Lower leg skin (tissue), 4 donors: ENCODE results near the gene TAAR8. TPM values are rescaled to one million over a fixed set of nuclear protein-coding genes. Genes with fewer than 3 reads are reported as not detected.
"Not testable (repeated sequence)": the region's sequence is repeated elsewhere in the genome, so short reads cannot be mapped to it uniquely, and the experiment has no call there.

Experiments
- DNase-seq, 2 donors: peaks; one replicate each; pipeline ENCODE4 v3.0.0-alpha.2; 2019; ENCODE audit warnings: low spot score in 2 of 2
- H3K4me3 ChIP-seq: fragments of 200-600 bp; sonication (generic); 2 replicates; pipeline ENCODE4 v1.5.1; 2017; ENCODE audit warnings: mild to moderate bottlenecking, low read depth; ENCODE audit not compliant: poor library complexity, severe bottlenecking
- POLR2A ChIP-seq, 2 donors: fragments of 450-650 bp; IDR thresholded peaks; one replicate each; pipeline ENCODE4 v1.6.1; 2016 to 2017; ENCODE audit warnings: antibody characterized with exemption in 2 of 2, mild to moderate bottlenecking in 1 of 2, moderate library complexity in 1 of 2
- WGBS, 2 donors: methylation state at CpG; one replicate each; pipeline ENCODE4 v1.1.5; 2018; 5-methylcytosine and 5-hydroxymethylcytosine counted together
- intact Hi-C: fragments of 100-400 bp; cut with DNase I; formaldehyde crosslinking; loops from one replicate; pipeline ENCODE4 v1.15.0; 2023; ENCODE audit warnings: low total_unique reads
- total RNA-seq, 4 donors: library from RNA; depleted of rRNA; stranded (reverse); fragments of >200 nt; gene quantifications; one replicate each; pipeline ENCODE4 v1.1.0, GENCODE V29; 2016
- TF ChIP-seq, protein P1 (sequence below), 3 donors: fragments of 450-650 bp; IDR thresholded peaks; one replicate each; pipeline ENCODE4 v1.5.1; 2016; ENCODE audit warnings: antibody characterized with exemption in 3 of 3, mild to moderate bottlenecking in 3 of 3, moderate library complexity in 2 of 3

TAAR8 gene
- total RNA-seq, 4 donors from 2014 or later: not detected

- 61 to 69% methylated on average over 2 of the region's 2 CpGs for WGBS, 2 donors
- TF ChIP-seq, protein P1, sequence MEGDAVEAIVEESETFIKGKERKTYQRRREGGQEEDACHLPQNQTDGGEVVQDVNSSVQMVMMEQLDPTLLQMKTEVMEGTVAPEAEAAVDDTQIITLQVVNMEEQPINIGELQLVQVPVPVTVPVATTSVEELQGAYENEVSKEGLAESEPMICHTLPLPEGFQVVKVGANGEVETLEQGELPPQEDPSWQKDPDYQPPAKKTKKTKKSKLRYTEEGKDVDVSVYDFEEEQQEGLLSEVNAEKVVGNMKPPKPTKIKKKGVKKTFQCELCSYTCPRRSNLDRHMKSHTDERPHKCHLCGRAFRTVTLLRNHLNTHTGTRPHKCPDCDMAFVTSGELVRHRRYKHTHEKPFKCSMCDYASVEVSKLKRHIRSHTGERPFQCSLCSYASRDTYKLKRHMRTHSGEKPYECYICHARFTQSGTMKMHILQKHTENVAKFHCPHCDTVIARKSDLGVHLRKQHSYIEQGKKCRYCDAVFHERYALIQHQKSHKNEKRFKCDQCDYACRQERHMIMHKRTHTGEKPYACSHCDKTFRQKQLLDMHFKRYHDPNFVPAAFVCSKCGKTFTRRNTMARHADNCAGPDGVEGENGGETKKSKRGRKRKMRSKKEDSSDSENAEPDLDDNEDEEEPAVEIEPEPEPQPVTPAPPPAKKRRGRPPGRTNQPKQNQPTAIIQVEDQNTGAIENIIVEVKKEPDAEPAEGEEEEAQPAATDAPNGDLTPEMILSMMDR (IDR thresholded peaks at IDR 0.05): no peak
- TF ChIP-seq POLR2A (IDR thresholded peaks at IDR 0.05): no peak
- no peak for DNase-seq
- intact Hi-C loops: no loop called here
- no peak overlapping the region for H3K4me3 ChIP-seq
Measured at GRCh38 chr6:132520953-132521352, 31.5 kb upstream of the TAAR8 start.

- DNase-seq: no peak
- 72 to 79% methylated on average over 5 of the region's 5 CpGs for WGBS, 2 donors
- intact Hi-C loops: no loop called here
- TF ChIP-seq, protein P1 (IDR thresholded peaks at IDR 0.05): no peak
- no peak for TF ChIP-seq POLR2A (IDR thresholded peaks at IDR 0.05)
- no peak overlapping the region for H3K4me3 ChIP-seq
Measured at GRCh38 chr6:132524646-132525045, 27.8 kb upstream of the TAAR8 start.

DNA sequence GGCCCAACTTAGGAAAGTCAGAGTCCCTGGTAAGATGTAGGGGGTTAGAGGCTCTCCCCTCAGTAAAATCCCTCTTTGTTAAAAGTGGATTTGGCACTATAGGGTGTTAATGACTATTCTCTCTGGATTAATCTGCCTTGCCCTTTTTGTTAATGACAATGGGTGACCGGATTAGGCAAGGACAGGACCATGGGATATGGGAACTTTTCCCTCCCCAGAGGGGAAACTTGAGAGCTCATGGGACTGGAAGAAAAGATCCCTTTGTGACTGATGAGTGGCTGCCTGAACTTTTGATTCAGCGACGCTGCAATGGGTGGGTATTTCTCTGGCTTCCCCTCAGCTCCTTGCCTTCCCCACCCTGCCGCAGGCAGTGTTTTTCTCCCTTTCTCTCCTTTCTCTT is 26.6 kb upstream of the TAAR8 start:
- intact Hi-C loops: no loop called here

DNA sequence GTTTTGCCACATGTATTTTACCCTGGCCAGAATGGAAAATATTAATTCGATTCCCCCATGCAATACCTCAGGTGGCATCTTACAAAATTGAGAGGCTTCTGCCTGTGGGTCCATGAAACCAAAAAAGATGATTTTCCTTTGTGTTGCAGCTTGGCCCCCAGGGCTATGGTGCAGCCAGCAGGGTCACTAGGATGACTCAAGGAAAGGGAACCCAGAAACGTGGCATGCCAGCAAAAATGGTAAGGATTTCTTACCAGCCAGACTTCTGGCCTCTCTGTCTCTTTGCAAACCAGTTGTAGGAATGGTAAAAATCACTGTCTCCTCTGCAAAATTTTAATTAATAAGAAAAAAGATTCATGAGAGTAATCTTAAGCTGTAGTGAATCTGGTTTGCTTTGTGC is 26.0 kb upstream of the TAAR8 start:
- DNase-seq: no peak
- H3K4me3 ChIP-seq: no peak overlapping the region
- 55 to 61% methylated on average over 2 of the region's 2 CpGs for WGBS, 2 donors
- intact Hi-C loops: no loop called here
- no peak for TF ChIP-seq POLR2A (IDR thresholded peaks at IDR 0.05)
- TF ChIP-seq, protein P1 (IDR thresholded peaks at IDR 0.05): no peak

More for the DNA sequence above, 26.6 kb upstream of the TAAR8 start:
- WGBS, 2 donors: 86 to 91% methylated on average over 4 of the region's 4 CpGs
- no peak overlapping the region for H3K4me3 ChIP-seq
- no peak for DNase-seq
- no peak for TF ChIP-seq POLR2A (IDR thresholded peaks at IDR 0.05)
- TF ChIP-seq, protein P1 (IDR thresholded peaks at IDR 0.05): no peak

DNA sequence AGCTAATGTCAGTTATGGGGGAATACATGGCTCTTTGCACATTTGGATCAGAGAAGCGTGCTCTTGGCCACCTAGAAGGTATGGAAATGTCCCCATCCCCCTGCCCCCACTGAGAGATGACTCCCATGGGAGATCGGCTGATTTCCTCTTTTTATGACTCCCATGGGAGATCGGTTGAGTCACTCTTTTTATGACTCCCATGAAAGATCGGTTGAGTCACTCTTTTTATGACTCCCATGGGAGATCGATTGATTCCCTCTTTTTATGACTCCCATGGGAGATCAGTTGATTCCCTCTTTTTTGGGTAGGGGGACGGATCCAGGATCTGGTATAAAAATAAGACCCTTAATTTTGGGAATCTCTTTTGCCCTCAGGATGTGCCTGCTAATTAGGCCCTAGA is 24.7 kb upstream of the TAAR8 start:
- intact Hi-C loops: no loop called here
- H3K4me3 ChIP-seq: no peak overlapping the region
- no peak for DNase-seq
- WGBS, 2 donors: 68 to 71% methylated on average over 6 of the region's 6 CpGs
- TF ChIP-seq, protein P1 (IDR thresholded peaks at IDR 0.05): no peak

- intact Hi-C loops: no loop called here
- TF ChIP-seq, protein P1 (IDR thresholded peaks at IDR 0.05): no peak
- no peak for TF ChIP-seq POLR2A (IDR thresholded peaks at IDR 0.05)
- 11 to 14% methylated on average over 9 of the region's 9 CpGs for WGBS, 2 donors
- H3K4me3 ChIP-seq: no peak overlapping the region
- DNase-seq: no peak
Measured at GRCh38 chr6:132530293-132530974, 22.0 kb upstream of the TAAR8 start.

DNA sequence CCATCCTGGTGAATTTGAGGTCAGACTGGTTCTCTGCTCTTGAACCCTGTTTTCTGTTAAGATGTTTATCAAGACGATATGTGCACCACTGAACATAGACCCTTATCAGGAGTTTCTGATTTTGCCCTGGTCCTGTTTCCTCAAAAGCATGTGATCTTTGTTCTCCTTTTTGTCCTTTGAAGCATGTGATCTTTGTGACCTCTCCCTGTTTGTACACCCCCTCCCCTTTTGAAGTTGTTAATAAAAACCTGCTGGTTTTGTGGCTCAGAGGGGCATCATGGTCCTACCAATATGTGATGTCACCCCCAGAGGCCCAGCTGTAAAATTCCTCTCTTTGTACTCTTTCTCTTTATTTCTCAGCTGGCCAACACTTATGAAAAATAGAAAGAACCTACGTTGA is 17.9 kb upstream of the TAAR8 start:
- DNase-seq, intact Hi-C loops, H3K4me3 ChIP-seq: not testable (repeated sequence)
- 69 to 85% methylated on average over 2 of the region's 2 CpGs for WGBS, 2 donors
